GM19438 (cell line): ENCODE data around the gene SLC5A2.
"Not testable (repeated sequence)": the region's sequence is repeated elsewhere in the genome, so short reads cannot be mapped to it uniquely, and the experiment has no call there.

Experiments used
- ATAC-seq: cut with Tn5 transposase; IDR thresholded peaks from one replicate; pipeline ENCODE4 v1.9.1; 2021; ENCODE audit warnings: low read depth; ENCODE audit not compliant: unreplicated experiment

Gene SLC5A2

DNA sequence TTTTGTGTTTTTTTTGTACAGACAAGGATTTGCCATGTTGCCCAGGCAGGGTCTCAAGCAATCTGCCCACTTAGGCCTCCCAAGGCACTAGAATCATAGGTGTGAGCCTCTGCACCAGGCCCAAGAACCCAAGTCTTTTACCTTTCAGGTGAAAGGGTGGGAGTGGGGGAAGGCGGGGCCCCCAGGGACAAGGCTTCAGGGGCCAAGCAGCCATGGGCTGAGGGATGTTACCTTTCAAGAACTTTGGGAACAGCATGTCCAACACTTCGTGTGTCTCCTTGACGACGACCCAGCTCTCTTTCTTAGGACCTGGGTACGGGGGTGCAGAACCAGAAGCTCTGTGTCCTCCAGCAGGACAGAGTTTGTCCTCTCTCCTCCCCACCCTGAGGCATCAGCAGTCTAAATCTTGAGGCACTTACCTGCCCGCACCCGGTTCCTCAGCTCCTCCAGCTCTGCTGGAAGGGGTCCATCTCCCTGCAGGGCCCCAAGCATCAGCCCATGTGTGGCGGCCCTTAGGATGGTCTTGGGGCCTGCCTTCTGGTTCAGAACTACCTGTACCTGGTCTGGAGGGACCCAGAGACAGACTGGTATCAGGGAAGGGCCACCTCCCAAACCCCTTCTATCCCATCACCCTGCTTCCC is 9.0 kb downstream of the SLC5A2 start:
- ATAC-seq = no peak

DNA sequence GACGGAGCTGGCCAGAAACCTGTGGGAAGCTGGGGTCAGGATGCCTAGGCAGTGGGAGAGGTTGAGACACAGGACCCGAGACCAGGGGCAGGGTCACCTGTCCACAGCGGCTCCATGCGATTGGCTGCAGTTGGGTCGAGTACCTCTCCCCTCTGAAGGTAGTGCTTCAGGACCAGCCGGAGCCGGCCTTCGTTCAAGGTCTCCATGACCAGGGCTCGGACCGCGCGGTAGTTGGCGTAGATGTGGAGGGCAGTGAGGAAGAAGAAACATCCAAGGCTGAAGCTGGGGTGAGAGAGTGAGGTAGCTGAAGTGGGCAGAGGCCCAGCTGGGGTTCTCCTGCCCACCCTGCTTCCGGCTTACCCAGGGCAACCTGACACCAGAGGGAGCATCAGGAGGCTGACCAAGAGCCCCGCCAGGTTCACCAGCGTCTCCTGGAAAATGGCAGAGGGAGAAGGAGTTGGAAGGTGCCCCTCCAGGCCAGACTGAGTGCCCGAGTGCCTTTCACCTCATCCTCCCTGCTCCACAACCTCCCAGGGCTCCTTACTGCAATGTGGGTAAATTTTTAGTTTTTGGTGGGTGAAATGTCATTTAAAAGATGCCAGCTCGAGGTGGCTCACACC is 10.7 kb downstream of the SLC5A2 start:
- no peak for ATAC-seq

DNA sequence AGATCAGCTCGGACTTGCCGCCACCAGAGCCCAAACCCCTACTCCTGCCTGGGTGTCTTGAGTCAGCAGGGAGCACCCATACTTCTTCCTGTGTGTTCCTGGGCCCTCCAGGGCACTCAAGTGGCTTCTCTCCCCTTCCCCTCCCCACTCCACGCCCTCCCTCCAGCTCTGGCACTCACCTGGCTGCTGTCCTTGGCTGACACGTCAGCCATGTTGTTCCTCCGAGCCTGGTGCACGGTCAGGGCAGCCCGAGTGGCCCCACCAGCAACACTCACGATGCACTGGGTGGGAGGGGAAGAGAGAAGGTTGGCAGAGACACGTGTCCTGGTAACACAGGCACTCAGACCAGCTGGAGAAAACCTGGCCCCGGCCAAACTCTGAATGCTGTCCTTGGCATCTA is 13.7 kb downstream of the SLC5A2 start:
- ATAC-seq = no peak

DNA sequence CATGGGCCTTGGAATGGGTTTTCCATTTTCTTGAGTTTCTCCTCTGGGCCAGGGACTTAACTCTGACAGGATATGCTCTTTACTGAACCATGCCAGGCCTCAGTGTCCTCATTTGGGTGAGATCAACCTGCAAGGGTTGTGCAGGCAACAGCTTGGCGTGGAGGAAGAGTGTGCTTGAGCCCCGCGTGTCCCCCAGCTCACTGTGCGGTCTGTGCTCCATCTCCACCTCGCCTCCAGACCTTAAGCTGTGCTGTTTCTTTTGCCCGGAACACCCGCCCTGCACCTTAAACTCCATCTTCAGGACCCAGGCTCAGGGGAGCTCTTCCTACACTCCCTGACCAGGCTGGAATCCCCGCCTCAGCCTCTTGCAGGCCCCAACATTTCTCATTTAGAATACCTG is 15.6 kb downstream of the SLC5A2 start:
- ATAC-seq = no peak

DNA sequence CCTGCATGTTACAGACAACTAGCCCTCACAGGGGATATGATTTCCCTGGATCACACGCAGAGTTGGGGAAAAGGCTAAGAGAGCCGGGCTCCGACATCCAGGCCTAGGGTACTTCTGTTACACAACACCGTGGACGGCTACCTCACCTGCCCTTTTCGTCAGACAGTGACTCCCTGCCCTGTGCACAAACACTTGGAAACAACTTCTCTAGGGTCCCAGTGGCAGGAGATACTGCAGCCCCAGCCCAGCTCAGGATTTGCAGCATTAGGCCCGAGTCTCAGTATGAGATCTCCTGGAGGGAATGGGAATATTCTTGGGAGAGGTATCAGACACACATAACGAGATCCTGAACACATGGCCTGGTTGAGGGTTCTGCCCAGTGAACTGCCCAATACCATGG is 17.0 kb downstream of the SLC5A2 start:
- no peak for ATAC-seq

DNA sequence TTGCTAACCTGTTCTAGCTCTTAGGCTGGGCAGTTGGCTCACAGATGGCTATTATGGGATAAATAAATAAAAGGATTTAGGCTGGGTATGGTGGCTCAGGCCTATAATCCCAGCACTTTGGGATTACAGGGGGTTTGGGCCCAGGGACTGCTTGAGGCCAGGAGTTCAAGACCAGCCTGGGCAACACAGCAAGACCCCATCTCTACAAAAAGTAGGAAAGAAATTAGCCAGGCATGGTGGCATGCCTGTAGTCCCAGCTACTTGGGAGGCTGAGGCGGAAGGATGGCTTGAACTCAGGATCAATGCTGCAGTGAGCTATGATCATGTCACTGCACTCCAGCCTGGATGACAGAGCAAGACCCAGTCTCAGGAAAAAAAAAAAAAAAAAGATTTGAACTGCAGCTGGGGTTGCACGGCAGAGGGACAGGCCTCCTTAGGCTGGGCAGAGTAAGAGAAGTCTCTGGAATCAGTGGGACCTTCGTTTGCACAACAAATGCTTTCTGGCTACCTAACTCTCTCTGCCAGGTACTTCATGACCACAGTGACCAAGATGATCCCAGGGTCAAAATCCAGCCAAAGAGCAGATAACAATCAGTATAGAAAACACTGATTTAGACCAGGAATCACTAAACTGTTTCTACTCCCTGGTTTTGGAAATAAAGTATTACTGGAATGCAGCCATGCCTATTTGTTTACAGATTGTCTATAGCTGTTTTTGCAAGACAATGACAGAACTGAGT is 18.5 kb downstream of the SLC5A2 start:
- no peak for ATAC-seq

DNA sequence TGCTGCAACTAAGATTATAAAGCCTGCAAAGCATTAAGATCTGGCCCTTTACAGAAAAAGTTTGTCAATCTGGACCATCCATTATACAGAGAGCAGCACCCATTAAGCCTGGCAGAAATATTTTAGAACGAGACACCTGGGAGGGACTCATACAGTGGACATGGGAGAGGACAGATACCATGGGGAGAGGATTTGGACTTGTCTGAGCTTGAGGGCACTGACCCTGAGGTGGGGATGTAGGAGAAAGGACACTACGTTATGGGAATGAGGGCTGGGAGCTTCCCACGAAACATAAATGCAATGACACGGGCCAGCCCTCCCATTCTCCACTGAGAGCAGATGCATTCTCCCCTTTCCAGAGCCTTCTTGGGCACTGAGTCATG is 19.0 kb downstream of the SLC5A2 start:
- no peak for ATAC-seq

DNA sequence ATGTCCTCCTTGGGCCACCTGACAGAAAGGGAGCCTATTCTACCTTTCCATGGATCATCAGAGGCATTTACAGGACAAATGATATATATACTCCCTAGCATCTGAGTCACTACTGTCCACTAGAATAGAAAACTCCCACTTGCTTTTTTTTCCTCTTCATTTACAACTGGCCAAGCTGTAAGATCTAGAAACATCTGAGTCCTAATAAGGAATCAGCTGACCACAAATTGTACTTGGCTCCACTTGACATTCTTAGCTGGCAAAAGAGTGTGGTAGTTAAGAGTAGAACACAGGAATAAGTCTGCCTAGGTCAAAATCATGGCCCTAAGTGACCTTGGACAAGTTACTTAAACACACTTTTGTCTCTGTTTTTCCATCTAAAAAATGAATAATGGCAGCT is 20.1 kb downstream of the SLC5A2 start:
- no peak for ATAC-seq

DNA sequence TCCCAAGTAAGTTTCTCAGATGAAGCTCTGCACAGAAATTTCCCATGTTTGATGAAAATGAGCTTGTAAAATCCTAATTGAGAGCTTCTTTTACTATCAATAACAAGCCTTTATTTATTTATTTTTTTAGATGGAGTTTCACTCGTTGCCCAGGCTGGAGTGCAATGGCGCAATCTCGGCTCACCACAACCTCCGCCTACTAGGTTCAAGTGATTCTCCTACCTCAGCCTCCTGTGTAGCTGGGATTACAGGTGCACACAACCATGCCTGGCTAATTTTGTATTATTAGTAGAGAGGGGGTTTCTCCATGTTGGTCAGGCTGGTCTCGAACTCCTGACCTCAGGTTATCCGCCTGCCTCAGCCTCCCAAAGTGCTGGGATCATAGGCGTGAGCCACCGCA is 20.6 kb downstream of the SLC5A2 start:
- ATAC-seq = not testable (repeated sequence)

DNA sequence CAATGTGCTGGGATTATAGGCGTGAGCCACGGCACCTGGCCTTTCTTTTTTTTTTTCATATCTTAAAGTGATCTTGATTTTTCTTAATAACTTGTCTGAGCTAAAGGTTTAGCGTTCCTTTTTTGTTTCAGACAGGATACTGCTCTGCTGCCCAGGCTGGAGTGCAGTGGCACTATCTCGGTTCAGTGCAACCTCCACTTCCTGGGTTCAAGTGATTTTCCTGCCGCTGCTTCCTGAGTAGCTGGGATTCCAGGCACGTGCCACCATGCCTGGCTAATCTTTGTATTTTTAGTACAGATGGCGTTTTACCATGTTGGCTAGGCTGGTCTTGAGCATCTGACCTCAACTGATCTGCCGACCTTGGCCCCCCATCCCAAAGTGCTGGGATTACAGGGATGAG is 21.2 kb downstream of the SLC5A2 start:
- ATAC-seq = no peak

DNA sequence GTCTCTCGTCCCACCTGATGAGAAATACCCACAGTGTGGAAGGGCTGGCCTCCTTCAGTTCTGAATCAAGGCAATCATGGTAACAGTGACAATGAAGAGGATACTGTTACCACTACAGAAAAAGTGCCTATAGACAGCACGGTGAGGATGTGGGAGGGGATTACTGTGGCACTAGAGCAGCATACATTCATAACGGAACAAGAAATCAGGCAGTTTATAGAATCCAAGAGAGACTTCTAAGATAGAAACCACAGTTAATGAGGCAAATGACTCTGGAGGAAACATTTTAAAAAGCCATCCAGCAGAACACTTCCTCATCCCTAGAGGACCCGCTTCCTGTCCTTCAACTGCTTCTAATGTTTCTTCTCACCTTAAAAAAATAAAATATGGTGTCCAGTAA is 22.6 kb downstream of the SLC5A2 start:
- no peak for ATAC-seq

DNA sequence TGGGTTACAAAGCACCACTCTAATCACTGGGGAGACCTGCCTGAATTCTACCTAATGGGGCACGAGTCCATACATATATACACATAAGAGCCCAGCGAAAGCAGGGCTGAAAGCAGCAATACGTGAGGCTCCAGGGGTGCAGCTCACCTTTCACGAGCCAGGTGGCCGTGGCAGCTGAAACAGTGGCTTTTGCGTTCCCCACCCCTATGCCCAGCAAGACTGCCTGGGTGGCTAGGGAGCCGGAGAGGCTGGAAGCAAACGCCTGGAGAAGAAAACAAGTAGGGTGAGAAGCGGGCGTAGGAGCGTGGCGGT is 24.6 kb downstream of the SLC5A2 start:
- ATAC-seq = peak; percentile 6

DNA sequence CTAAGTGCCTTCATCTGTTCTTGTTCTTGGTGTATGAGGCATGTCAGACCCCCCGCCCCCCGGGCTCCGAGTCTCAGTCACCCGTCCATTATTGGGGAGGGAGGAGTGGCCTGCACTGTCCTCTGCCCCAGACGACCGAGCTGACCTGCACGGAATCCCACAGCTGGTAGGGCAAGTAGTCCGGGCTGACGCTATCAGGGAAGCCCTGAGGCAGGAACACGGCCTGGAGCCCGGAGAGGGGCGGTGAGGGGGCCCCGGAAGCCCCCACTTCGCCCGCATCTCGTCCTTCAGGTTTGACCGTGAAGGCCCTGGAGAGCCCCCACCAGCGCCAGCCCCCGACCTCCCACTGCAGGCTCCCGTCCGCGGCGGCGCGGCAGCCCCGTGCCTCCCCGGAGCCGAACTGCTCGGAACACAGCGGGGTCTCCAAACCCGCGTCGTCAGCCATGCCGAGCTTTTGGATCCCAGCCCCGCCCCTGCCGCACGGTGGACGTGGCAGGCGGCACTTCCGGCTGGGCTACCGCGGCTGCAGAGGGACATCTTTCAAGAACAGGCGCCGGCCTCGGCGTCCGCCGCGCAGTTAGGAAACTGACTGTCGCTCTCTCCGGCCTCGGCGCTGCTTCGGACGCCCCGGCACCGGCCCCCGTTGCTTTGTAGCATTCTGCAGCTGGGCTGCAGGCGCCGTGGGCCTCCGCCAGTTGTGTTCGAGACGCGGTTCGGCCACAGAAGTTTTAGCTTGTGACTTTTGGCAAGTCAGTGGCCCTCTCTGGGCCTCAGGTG is 25.2 kb downstream of the SLC5A2 start, which contains the start of gene RUSF1:
Gene RUSF1, minus strand, starts transcription at position 463 of the 777 bp plus-strand sequence. Its CDS starts 18 bp downstream, at position 445.
- ATAC-seq = peak; percentile 87

DNA sequence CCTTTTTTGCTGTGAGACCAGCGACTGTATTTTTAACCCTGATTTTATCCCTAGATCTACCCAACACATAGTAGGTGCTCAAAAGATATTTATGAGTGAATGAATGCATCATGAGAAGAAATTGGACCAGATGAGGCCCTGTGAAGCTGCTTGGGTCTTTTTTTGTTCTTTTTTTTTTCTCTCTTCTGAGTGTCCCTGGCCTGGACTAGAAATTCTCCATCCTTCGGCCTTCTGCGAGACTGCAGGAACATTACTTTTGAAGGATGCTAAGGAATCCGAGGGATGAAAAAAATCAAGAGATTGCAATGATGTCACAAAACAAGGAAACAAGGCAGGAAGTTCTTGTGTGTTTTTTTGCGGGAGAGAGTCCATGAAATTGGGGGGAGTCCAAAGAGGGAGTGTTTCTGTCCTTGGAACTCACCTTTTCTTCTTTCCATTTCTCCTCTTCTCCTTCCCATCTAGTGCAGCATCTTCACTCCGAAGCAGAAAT is 25.8 kb downstream of the SLC5A2 start:
- ATAC-seq = no peak

DNA sequence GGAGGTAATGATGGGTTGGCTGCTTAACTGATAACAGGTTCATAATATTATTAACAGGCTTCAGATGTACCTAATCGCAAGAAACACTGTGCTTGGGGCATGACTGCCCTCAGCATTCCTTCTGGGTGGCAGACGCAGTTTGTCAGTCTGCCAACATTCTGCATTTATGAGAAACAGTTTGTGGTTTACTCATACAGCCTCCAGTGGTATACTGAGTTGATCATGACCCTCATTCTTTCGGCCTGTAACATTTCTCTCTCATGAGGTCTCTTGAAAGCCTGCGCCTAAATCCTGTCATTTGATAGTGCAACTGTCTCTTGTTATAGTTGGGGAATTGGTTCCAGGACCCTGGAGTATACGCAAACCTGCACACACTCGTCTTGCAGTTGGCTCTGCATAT is 30.2 kb downstream of the SLC5A2 start:
- no peak for ATAC-seq

DNA sequence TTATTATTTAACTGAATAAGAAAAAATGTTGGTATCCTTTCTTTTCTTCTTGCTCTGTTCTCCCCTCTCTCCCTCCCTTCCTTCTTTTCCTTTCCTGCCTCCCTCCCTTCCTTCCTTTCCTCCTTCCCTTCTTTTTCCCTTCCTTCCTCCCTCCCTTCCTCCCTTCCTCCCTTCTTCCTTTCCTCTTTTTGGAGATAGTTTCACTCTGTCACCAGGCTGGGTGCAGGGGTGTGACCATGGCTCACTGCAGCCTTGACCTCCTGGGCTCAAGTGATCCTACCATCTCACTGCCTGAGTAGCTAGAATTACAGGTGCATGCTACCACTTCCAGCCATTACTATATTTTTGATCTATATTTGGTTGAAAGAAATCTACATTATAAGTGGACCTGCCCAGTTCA is 31.0 kb downstream of the SLC5A2 start:
- ATAC-seq = no peak

DNA sequence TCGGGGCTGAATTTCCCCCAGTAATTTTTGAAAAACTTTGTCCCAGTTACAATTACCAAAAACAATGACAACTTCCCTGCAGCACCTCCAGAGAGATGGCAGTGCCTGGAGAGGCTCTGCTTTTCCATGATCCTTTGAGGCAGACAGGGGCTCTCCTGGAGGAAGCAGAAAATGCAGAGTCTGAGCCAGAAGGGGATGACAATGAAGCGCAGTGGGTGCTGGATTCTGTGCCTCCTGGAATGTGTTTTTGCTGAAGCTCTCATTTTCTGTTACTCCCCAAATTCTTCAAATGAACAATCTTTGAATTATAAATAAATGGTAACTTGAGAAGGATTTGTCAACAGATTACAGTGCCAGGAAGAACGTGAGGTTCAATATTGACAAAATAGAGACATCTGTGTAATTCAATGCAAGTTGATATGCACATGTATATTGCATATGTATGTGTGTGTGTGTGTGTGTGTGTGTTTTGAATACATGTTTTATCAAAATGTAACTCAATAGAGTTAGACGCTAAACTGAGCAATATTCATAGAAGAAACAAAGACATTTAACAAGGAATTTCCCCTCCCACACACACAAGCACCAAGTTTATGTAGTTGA is 35.0 kb downstream of the SLC5A2 start:
- ATAC-seq = no peak

DNA sequence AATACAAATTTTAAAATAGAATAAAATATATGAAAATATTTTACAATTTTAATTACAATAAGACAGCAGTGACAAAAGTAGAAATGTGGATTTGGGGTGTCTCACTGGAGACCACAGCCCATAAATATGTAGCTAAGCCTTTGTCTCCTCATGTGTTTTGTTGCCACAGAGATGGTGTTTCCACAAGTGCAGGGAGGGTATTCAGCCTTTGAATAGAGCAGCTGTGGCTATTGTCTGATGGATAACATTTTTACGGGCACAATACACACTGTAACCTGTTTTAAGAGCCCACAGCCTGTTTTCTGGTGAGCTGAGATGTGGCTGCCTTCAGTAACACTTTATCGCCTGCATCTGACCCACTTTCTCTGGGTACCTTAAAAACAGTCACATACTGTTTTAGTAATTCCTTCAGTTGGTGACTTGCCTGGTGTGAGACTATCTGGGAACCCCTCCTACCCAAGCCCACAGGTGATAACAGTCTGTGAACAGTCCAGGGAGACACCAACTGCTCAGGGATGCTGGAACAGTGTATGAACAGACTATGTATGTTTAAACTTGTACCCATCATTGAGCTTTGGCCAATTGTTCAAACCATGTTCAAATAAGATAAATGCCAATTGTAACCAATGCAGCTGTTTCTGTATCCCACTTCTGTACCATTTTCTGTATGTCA is 37.0 kb downstream of the SLC5A2 start:
- no peak for ATAC-seq

DNA sequence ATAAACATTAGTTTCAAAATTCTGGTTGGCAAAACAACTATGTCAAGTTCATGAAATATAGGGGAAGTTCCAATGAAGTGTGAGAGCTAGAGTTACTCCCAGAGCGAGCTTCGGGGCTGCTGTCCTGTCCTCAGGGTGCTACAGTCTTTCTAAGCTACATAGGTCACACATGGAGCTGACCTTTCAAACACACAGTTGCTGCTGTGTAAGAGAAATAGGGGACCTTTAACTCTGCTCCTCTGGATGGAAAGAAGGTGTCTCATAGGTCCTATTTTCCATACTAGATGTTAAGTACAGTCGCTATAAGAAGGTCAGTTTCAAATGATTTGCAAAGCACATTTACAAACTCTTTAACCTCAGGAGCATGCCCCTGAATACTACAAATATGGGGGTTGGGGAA is 38.4 kb downstream of the SLC5A2 start:
- no peak for ATAC-seq

DNA sequence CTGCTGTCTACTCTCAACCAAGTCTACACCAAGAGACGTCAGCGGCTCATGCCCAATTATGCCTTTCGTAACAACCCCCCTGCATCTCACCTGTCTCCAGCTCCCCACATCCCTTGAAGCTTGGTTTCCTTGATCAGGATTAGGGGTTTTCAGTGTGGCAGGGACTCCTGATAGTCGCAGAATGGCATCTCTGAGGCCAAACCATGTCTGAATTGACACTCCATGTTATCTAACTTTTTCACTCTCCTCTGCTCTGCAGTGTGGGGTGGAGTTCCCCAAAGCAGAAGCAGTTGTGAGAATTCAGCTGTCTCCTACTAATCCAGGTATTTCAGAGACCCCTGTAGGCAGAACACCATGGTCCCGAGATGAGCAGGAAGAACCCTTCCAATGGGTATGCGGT is 39.1 kb downstream of the SLC5A2 start:
- ATAC-seq = no peak
